ENCODE results near the gene EIF4H. TPM values are rescaled to one million over a fixed set of nuclear protein-coding genes. Genes with fewer than 3 reads are reported as not detected.

Gene EIF4H
- total and polyA plus RNA-seq, 2 experiments from 2014 or later: 183 to 309 TPM

DNA sequence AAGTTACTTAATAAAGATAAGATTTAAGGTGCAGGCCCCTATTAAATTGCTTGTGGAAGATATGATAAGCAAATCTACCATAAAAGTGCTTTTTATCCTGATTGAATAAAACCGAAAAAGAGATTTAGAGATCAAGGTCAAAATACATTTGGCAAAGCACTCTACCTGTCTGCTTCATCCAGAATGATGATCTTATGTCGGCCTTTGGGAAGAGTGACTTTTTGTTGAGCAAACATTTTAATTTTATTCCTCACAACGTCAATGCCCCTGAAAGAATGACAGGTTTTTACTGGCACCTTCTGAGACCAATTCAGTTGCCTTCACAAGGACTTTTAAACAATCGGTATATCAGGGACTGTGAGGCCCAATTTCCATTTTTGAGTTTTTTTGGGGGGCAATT, 72.3 kb downstream of the EIF4H start:
- no peaks in the 10 kb centered on the region for H3K79me2 ChIP-seq (replicated peaks; ENCODE audit: insufficient read depth)
- no peak overlapping the region for H3K27ac ChIP-seq (ENCODE audit: low read depth)
- H3K4me2 ChIP-seq: no peak overlapping the region
- H3K27me3 ChIP-seq (ENCODE audit: insufficient read depth): no peaks in the 10 kb centered on the region
- TF ChIP-seq EZH2 (IDR thresholded peaks at IDR 0.05; ENCODE audit: low read depth, unreplicated experiment) (no peak), POLR2AphosphoS5 (IDR thresholded peaks at IDR 0.05; ENCODE audit: low read depth) (no peak), ZNF331 (CRISPR knock-in tag; IDR thresholded peaks at IDR 0.05; ENCODE audit: low read depth) (no peak), ZNF114 (CRISPR knock-in tag; IDR thresholded peaks at IDR 0.05) (no peak), JUNB (IDR thresholded peaks at IDR 0.05; ENCODE audit: unreplicated experiment) (no peak), EZH2phosphoT487 (IDR thresholded peaks at IDR 0.05; ENCODE audit: unreplicated experiment) (no peak), STAT1 (IDR thresholded peaks at IDR 0.05; ENCODE audit: unreplicated experiment) (no peak), ZNF462 (CRISPR knock-in tag; IDR thresholded peaks at IDR 0.05) (no peak), NANOG (IDR thresholded peaks at IDR 0.05; ENCODE audit: borderline replicate concordance) (no peak), ETS1 (IDR thresholded peaks at IDR 0.05) (no peak), CREB1 (CRISPR knock-in tag; IDR thresholded peaks at IDR 0.05; ENCODE audit: low read depth) (no peak)
- TF ChIP-seq, protein P1, sequence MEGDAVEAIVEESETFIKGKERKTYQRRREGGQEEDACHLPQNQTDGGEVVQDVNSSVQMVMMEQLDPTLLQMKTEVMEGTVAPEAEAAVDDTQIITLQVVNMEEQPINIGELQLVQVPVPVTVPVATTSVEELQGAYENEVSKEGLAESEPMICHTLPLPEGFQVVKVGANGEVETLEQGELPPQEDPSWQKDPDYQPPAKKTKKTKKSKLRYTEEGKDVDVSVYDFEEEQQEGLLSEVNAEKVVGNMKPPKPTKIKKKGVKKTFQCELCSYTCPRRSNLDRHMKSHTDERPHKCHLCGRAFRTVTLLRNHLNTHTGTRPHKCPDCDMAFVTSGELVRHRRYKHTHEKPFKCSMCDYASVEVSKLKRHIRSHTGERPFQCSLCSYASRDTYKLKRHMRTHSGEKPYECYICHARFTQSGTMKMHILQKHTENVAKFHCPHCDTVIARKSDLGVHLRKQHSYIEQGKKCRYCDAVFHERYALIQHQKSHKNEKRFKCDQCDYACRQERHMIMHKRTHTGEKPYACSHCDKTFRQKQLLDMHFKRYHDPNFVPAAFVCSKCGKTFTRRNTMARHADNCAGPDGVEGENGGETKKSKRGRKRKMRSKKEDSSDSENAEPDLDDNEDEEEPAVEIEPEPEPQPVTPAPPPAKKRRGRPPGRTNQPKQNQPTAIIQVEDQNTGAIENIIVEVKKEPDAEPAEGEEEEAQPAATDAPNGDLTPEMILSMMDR (conservative IDR thresholded peaks at IDR 0.05; ENCODE audit: low read depth in 2 of 2): no peak
- TF ChIP-seq, protein P2, sequence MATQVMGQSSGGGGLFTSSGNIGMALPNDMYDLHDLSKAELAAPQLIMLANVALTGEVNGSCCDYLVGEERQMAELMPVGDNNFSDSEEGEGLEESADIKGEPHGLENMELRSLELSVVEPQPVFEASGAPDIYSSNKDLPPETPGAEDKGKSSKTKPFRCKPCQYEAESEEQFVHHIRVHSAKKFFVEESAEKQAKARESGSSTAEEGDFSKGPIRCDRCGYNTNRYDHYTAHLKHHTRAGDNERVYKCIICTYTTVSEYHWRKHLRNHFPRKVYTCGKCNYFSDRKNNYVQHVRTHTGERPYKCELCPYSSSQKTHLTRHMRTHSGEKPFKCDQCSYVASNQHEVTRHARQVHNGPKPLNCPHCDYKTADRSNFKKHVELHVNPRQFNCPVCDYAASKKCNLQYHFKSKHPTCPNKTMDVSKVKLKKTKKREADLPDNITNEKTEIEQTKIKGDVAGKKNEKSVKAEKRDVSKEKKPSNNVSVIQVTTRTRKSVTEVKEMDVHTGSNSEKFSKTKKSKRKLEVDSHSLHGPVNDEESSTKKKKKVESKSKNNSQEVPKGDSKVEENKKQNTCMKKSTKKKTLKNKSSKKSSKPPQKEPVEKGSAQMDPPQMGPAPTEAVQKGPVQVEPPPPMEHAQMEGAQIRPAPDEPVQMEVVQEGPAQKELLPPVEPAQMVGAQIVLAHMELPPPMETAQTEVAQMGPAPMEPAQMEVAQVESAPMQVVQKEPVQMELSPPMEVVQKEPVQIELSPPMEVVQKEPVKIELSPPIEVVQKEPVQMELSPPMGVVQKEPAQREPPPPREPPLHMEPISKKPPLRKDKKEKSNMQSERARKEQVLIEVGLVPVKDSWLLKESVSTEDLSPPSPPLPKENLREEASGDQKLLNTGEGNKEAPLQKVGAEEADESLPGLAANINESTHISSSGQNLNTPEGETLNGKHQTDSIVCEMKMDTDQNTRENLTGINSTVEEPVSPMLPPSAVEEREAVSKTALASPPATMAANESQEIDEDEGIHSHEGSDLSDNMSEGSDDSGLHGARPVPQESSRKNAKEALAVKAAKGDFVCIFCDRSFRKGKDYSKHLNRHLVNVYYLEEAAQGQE (IDR thresholded peaks at IDR 0.05; ENCODE audit: unreplicated experiment): no peak
- H3K27me3 Mint-ChIP-seq (ENCODE audit: insufficient read depth, low read depth, poor library complexity): peaks cover 1% of the 10 kb centered on the region
- no peaks in the 10 kb centered on the region for H3K4me1 Mint-ChIP-seq
- H3K9me3 Mint-ChIP-seq: no peaks in the 10 kb centered on the region
- H3K4me3 ChIP-seq: no peak overlapping the region
- H2AFZ ChIP-seq: no peak overlapping the region
- H3K9me2 ChIP-seq (ENCODE audit: insufficient read depth): no peaks in the 10 kb centered on the region
- H4K20me1 ChIP-seq (replicated peaks; ENCODE audit: insufficient read depth): peaks cover 20% of the 10 kb centered on the region
- H3K36me3 ChIP-seq (ENCODE audit: insufficient read depth): peaks cover 63% of the 10 kb centered on the region
- no peak overlapping the region; the same call in 1 of the 2 replicates for H3K27ac Mint-ChIP-seq
- no peak overlapping the region for H3K4me3 Mint-ChIP-seq
- DNase-seq (ENCODE audit: low spot score) (no peak), ATAC-seq (no peak)
- peaks cover 84% of the 10 kb centered on the region for H3K36me3 Mint-ChIP-seq (ENCODE audit: low read depth)
- no peaks in the 10 kb centered on the region for H3K4me1 ChIP-seq (ENCODE audit: insufficient read depth)
- peaks cover 14% of the 10 kb centered on the region; the same call in 1 of the 2 replicates for H3F3A ChIP-seq (replicated peaks; ENCODE audit: low read depth)

Measured in GM23338 (cell line).